OCI-LY3 (cell line): ENCODE data around the gene CES4A.
"Not testable (repeated sequence)": the region's sequence is repeated elsewhere in the genome, so short reads cannot be mapped to it uniquely, and the experiment has no call there.

Experiments
- H2AFZ ChIP-seq: fragments of 200-600, 300-600 bp; shearing (Covaris generic); 2 replicates; pipeline ENCODE4 v1.6.0; 2014; ENCODE audit warnings: antibody characterized with exemption, low read depth, low read length
- H3K27ac ChIP-seq: fragments of 200-600, 300-600 bp; sonication (generic); 2 replicates; pipeline ENCODE4 v1.5.1; 2014; ENCODE audit warnings: mild to moderate bottlenecking, low read length, moderate library complexity, mixed read lengths
- H3K27me3 ChIP-seq: fragments of 200-600, 300-600 bp; sonication (generic); 2 replicates; pipeline ENCODE4 v1.6.1; 2014; ENCODE audit warnings: low read depth, low read length, mixed read lengths
- H3K36me3 ChIP-seq: fragments of 200-600, 300-600 bp; sonication (generic); replicated peaks from 2 replicates; pipeline ENCODE3; 2014; ENCODE audit warnings: low read depth, low read length, mixed read lengths
- H3K4me1 ChIP-seq: fragments of 300-600, 200-600 bp; sonication (generic); 2 replicates; pipeline ENCODE4 v1.6.1; 2014; ENCODE audit warnings: low read length, mixed read lengths
- H3K4me2 ChIP-seq: fragments of 200-600, 300-600 bp; sonication (generic); 2 replicates; pipeline ENCODE4 v1.6.1; 2014; ENCODE audit warnings: low read length, mixed read lengths
- H3K4me3 ChIP-seq: fragments of 300-600, 200-600 bp; sonication (generic); 2 replicates; pipeline ENCODE4 v1.5.1; 2014; ENCODE audit warnings: antibody characterized with exemption, mild to moderate bottlenecking, low read length, moderate library complexity
- H3K79me2 ChIP-seq: fragments of 300-600, 200-600 bp; shearing (Covaris generic); 2 replicates; pipeline ENCODE4 v1.6.1; 2014; ENCODE audit warnings: mild to moderate bottlenecking, low read length, mixed read lengths
- H3K9ac ChIP-seq: fragments of 300-600, 200-600 bp; shearing (Covaris generic); 2 replicates; pipeline ENCODE4 v1.6.0; 2014; ENCODE audit warnings: mild to moderate bottlenecking, low read length, moderate library complexity
- H3K9me3 ChIP-seq: fragments of 200-600, 300-600 bp; shearing (Covaris generic); 2 replicates; pipeline ENCODE4 v1.6.1; 2014; ENCODE audit warnings: low read length, mixed read lengths; ENCODE audit not compliant: insufficient read depth
- H4K20me1 ChIP-seq: fragments of 200-600, 300-600 bp; sonication (generic); 2 replicates; pipeline ENCODE4 v1.6.1; 2016; ENCODE audit warnings: low read length, mixed read lengths; ENCODE audit not compliant: insufficient read depth
- EZH2phosphoT487 ChIP-seq: fragments of 200-600 bp; shearing (Covaris generic); IDR thresholded peaks from 2 replicates; pipeline ENCODE4 v1.6.1; 2018; ENCODE audit warnings: antibody characterized with exemption, mixed run types, low read depth
- TF ChIP-seq, protein P1 (sequence below): fragments of 200-600, 300-600 bp; sonication (generic); IDR thresholded peaks from 2 replicates; pipeline ENCODE4 v1.5.1; 2014; ENCODE audit warnings: antibody characterized with exemption, low read length, low read depth

CES4A gene

DNA sequence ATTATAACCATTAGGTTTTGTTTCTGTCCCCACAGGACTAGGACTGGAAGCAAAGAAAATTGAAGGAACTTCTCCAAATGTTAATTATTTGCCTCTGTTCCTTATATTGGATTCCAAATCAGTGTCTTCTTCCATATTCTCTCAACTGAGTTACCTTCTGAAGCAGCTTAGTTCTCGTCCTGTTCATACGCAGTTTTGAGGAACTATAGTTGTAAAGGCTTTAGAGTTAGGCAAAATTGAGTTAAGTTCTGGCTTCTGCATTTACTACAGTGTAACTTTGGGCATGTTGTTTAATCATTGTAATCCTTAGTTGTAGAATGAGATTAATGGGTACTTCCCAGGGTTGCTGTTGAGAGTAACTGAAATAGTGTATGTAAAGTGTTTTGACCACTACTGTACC, 51.8 kb downstream of the CES4A start:
- H3K9me3 ChIP-seq: no peaks in the 10 kb centered on the region
- H3K4me3 ChIP-seq: no peak overlapping the region
- no peaks in the 10 kb centered on the region for H3K27me3 ChIP-seq
- H3K79me2 ChIP-seq: peaks cover 96% of the 10 kb centered on the region
- H3K27ac ChIP-seq: no peak overlapping the region
- peaks cover 60% of the 10 kb centered on the region for H4K20me1 ChIP-seq
- peaks cover 53% of the 10 kb centered on the region for H3K36me3 ChIP-seq
- no peak overlapping the region for H3K9ac ChIP-seq
- TF ChIP-seq, protein P1, sequence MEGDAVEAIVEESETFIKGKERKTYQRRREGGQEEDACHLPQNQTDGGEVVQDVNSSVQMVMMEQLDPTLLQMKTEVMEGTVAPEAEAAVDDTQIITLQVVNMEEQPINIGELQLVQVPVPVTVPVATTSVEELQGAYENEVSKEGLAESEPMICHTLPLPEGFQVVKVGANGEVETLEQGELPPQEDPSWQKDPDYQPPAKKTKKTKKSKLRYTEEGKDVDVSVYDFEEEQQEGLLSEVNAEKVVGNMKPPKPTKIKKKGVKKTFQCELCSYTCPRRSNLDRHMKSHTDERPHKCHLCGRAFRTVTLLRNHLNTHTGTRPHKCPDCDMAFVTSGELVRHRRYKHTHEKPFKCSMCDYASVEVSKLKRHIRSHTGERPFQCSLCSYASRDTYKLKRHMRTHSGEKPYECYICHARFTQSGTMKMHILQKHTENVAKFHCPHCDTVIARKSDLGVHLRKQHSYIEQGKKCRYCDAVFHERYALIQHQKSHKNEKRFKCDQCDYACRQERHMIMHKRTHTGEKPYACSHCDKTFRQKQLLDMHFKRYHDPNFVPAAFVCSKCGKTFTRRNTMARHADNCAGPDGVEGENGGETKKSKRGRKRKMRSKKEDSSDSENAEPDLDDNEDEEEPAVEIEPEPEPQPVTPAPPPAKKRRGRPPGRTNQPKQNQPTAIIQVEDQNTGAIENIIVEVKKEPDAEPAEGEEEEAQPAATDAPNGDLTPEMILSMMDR: no peak
- TF ChIP-seq EZH2phosphoT487: no peak
- H3K4me1 ChIP-seq: peaks cover 10% of the 10 kb centered on the region
- no peak overlapping the region for H3K4me2 ChIP-seq
- no peak overlapping the region for H2AFZ ChIP-seq

DNA sequence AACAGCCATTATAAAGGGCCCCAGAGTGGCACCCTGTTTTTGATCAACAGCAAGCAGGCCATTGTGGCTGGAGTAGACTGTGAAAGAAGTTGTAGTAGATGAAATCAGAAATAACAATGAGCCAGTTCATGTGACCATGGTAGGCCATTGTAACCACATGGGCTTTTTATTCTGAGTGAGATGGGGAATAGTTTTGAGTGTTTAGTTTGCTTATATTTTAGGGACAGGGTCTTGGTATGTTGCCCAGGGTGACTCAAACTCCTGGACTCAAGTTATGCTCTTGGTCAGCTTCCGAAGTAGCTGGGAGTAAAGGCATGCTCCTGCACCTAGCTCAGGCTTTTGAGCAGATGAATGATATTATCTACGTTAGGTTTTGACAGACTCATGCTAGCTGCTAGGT, 52.5 kb downstream of the CES4A start:
- Histone ChIP-seq H3K9me3 (no peaks in the 10 kb centered on the region), H3K4me1 (peaks cover 10% of the 10 kb centered on the region), H3K9ac (no peak overlapping the region), H3K36me3 (peaks cover 48% of the 10 kb centered on the region), H3K4me2 (no peak overlapping the region), H2AFZ (no peak overlapping the region), H3K27ac (no peak overlapping the region), H3K27me3 (no peaks in the 10 kb centered on the region), H4K20me1 (peaks cover 54% of the 10 kb centered on the region), H3K79me2 (peaks cover 96% of the 10 kb centered on the region), H3K4me3 (no peak overlapping the region)
- no peak for TF ChIP-seq EZH2phosphoT487
- TF ChIP-seq, protein P1: no peak

DNA sequence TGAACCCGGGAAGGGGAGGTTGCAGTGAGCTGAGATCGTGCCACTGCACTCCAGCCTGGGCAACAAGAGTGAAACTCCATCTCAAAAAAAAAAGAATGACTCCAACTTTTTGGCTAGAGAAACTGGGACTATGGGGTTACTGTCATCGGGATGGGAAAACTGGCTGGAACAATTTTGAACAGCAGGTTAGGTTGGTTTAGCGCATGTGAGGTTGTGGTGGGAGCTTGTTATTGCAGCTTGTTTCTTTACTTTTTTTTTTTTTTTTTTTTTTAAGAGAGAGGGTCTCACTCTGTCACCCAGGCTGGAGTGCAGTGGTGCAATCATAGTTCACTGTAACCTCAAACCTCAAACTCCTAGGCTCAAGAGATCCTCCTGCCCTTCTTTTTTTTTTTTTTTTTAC, 53.1 kb downstream of the CES4A start:
- H4K20me1 ChIP-seq: peaks cover 50% of the 10 kb centered on the region
- not testable (repeated sequence) for H3K27ac ChIP-seq, H3K4me3 ChIP-seq, H3K9me3 ChIP-seq, H2AFZ ChIP-seq, H3K27me3 ChIP-seq, H3K4me1 ChIP-seq, H3K9ac ChIP-seq, H3K4me2 ChIP-seq
- H3K79me2 ChIP-seq: peaks cover 96% of the 10 kb centered on the region
- peaks cover 46% of the 10 kb centered on the region for H3K36me3 ChIP-seq

DNA sequence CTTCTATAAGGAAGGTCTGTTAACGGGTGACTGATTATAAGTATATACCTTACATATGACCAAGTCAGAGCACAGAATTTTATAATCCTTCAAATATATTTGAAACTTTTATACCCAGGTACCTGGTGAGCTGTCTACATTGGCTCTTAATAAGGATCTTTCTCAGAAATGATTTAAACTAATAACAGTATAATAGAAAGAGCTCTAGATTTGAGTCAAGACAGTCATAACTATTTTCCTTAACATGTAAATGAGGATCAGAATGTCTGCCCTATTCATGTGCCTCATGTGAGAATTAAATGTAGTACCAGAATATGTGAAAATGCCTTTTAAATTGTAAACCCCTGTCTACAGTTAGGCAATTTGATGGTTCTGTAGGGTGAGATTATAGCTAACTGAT, 55.0 kb downstream of the CES4A start:
- H3K27me3 ChIP-seq: no peaks in the 10 kb centered on the region
- H3K4me3 ChIP-seq: no peak overlapping the region
- peaks cover 42% of the 10 kb centered on the region for H3K36me3 ChIP-seq
- H4K20me1 ChIP-seq: peaks cover 58% of the 10 kb centered on the region
- no peak overlapping the region for H3K9ac ChIP-seq
- H3K4me1 ChIP-seq: peaks cover 10% of the 10 kb centered on the region
- H3K79me2 ChIP-seq: peaks cover 95% of the 10 kb centered on the region
- no peak overlapping the region for H2AFZ ChIP-seq
- H3K9me3 ChIP-seq: no peaks in the 10 kb centered on the region
- TF ChIP-seq, protein P1: no peak
- TF ChIP-seq EZH2phosphoT487: no peak
- no peak overlapping the region for H3K27ac ChIP-seq
- no peak overlapping the region for H3K4me2 ChIP-seq

DNA sequence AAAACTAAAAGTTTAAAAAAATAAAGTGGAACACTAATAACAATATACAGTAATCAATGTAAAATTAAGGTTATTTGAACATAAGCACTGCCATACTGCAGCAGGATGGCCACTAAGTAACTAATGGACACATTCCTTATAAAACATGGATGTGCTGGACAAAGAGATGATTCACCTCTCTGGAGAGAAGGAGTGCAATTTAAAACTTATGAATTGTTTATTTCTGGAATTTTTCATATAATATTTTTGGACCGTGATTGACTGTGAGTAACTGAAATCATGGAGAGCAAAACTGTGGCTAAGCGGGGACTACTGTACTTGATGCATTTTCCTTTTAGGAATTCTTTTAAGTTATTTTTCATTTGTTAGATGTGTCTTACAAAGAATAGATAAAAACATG, 62.4 kb downstream of the CES4A start:
- H3K9me3 ChIP-seq: no peaks in the 10 kb centered on the region
- no peak overlapping the region for H3K27ac ChIP-seq
- peaks cover 26% of the 10 kb centered on the region for H3K36me3 ChIP-seq
- H3K79me2 ChIP-seq: peaks cover 79% of the 10 kb centered on the region
- no peak overlapping the region for H3K4me3 ChIP-seq
- H4K20me1 ChIP-seq: peaks cover 35% of the 10 kb centered on the region
- H3K9ac ChIP-seq: no peak overlapping the region
- H3K4me2 ChIP-seq: no peak overlapping the region
- no peak overlapping the region for H2AFZ ChIP-seq
- no peaks in the 10 kb centered on the region for H3K27me3 ChIP-seq
- H3K4me1 ChIP-seq: no peaks in the 10 kb centered on the region
- TF ChIP-seq, protein P1: no peak
